C4-2B (cell line): ENCODE data around the gene C6orf132.

Source experiments
- ZFX ChIP-seq: fragments of 450-650 bp; IDR thresholded peaks from 2 replicates; pipeline ENCODE4 v1.6.1; 2017
- TF ChIP-seq, protein P1 (sequence below): fragments of 450-650 bp; conservative IDR thresholded peaks from 2 replicates; pipeline ENCODE4 v1.5.1; 2017; ENCODE audit warnings: mild to moderate bottlenecking

DNA sequence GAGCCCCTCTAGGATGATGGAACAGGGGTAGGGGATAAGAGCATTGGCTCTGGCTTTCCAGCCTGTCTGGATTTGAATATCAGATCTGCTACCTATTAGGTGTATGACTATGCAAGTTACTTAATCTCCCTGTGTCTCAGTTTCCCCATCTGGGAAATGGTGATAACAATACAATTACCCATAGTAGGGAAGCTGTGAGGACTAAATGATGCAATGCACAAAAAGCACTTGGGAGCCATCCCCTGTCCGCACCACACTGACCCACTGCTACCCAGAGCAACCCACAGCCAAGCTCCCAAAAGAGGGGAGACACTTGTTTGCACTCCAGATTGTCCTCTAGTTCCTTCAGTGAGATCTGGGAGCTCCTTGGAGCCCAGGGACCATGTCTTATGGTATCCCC, 30.1 kb downstream of the C6orf132 start:
- TF ChIP-seq, protein P1, sequence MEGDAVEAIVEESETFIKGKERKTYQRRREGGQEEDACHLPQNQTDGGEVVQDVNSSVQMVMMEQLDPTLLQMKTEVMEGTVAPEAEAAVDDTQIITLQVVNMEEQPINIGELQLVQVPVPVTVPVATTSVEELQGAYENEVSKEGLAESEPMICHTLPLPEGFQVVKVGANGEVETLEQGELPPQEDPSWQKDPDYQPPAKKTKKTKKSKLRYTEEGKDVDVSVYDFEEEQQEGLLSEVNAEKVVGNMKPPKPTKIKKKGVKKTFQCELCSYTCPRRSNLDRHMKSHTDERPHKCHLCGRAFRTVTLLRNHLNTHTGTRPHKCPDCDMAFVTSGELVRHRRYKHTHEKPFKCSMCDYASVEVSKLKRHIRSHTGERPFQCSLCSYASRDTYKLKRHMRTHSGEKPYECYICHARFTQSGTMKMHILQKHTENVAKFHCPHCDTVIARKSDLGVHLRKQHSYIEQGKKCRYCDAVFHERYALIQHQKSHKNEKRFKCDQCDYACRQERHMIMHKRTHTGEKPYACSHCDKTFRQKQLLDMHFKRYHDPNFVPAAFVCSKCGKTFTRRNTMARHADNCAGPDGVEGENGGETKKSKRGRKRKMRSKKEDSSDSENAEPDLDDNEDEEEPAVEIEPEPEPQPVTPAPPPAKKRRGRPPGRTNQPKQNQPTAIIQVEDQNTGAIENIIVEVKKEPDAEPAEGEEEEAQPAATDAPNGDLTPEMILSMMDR, result no peak
- no peak for TF ChIP-seq ZFX
